Activated CD8-positive, alpha-beta memory T cell treated with anti-CD3 and anti-CD28 coated beads, Interleukin-2, amount 50 U/mL, for 4 hours (primary cell): ENCODE measurements around the gene SH3RF1.

Experiments
- DNase-seq: peaks from one replicate; pipeline ENCODE4 v3.0.0-alpha.2; 2020

Gene SH3RF1

GRCh38 chr4:169274033-169274432, 3.3 kb upstream of the SH3RF1 start:
- no peak for DNase-seq

- DNase-seq = no peak
These were observed 1.6 kb upstream of the SH3RF1 start for GRCh38 chr4:169272265-169272886.

- no peak for DNase-seq
These were observed 894 bp upstream of the SH3RF1 start for GRCh38 chr4:169271692-169272007.

GRCh38 chr4:169269916-169270809, 593 bp downstream of the SH3RF1 start:
- DNase-seq = no peak

- DNase-seq = no peak
These were observed 1.6 kb downstream of the SH3RF1 start for GRCh38 chr4:169268951-169269760.

GRCh38 chr4:169267070-169267469, 3.7 kb downstream of the SH3RF1 start:
- no peak for DNase-seq

- no peak for DNase-seq
These were observed 4.1 kb downstream of the SH3RF1 start for GRCh38 chr4:169266661-169267060.

GRCh38 chr4:169266081-169266480, 4.7 kb downstream of the SH3RF1 start:
- DNase-seq = no peak

GRCh38 chr4:169263791-169264392, 6.9 kb downstream of the SH3RF1 start:
- DNase-seq = no peak

GRCh38 chr4:169260217-169260866, 10.4 kb downstream of the SH3RF1 start:
- DNase-seq = no peak

GRCh38 chr4:169259271-169259670, 11.5 kb downstream of the SH3RF1 start:
- no peak for DNase-seq

- no peak for DNase-seq
These were observed 12.6 kb downstream of the SH3RF1 start for GRCh38 chr4:169258141-169258540.

GRCh38 chr4:169256856-169257761, 13.6 kb downstream of the SH3RF1 start:
- no peak for DNase-seq

GRCh38 chr4:169256101-169256612, 14.6 kb downstream of the SH3RF1 start:
- no peak for DNase-seq

- DNase-seq = no peak
These were observed 16.2 kb downstream of the SH3RF1 start for GRCh38 chr4:169254546-169254983.

- DNase-seq = no peak
These were observed 16.9 kb downstream of the SH3RF1 start for GRCh38 chr4:169253904-169254303.

GRCh38 chr4:169253113-169253671, 17.6 kb downstream of the SH3RF1 start:
- DNase-seq = no peak

- no peak for DNase-seq
These were observed 18.2 kb downstream of the SH3RF1 start for GRCh38 chr4:169252339-169253112.

GRCh38 chr4:169251291-169252235, 19.2 kb downstream of the SH3RF1 start:
- no peak for DNase-seq
